Rectal smooth muscle tissue (tissue), 1 donor: ENCODE data around the gene ALOX12.
A peak's percentile ranks its signal among the peaks of the same experiment; 100 is the strongest.
"Not testable (repeated sequence)": the region's sequence is repeated elsewhere in the genome, so short reads cannot be mapped to it uniquely, and the experiment has no call there.

Experiments used
- H3K27ac ChIP-seq: one replicate; pipeline ENCODE4 v1.7.0; 2013; ENCODE audit warnings: low read depth, low read length, inconsistent platforms
- H3K27me3 ChIP-seq: one replicate; pipeline ENCODE4 v1.7.0; 2013; ENCODE audit warnings: low read length; ENCODE audit not compliant: control insufficient read depth, insufficient read depth
- H3K36me3 ChIP-seq: one replicate; pipeline ENCODE4 v1.7.0; 2013; ENCODE audit warnings: low read length; ENCODE audit not compliant: control insufficient read depth, insufficient read depth
- H3K4me1 ChIP-seq: one replicate; pipeline ENCODE4 v1.7.0; 2013; ENCODE audit warnings: low read length; ENCODE audit not compliant: control insufficient read depth, insufficient read depth
- H3K4me3 ChIP-seq: one replicate; pipeline ENCODE4 v1.7.0; 2013; ENCODE audit warnings: low read length
- H3K9ac ChIP-seq: one replicate; pipeline ENCODE4 v1.7.0; 2013; ENCODE audit warnings: low read length

The ALOX12 gene, protein sequence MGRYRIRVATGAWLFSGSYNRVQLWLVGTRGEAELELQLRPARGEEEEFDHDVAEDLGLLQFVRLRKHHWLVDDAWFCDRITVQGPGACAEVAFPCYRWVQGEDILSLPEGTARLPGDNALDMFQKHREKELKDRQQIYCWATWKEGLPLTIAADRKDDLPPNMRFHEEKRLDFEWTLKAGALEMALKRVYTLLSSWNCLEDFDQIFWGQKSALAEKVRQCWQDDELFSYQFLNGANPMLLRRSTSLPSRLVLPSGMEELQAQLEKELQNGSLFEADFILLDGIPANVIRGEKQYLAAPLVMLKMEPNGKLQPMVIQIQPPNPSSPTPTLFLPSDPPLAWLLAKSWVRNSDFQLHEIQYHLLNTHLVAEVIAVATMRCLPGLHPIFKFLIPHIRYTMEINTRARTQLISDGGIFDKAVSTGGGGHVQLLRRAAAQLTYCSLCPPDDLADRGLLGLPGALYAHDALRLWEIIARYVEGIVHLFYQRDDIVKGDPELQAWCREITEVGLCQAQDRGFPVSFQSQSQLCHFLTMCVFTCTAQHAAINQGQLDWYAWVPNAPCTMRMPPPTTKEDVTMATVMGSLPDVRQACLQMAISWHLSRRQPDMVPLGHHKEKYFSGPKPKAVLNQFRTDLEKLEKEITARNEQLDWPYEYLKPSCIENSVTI

DNA sequence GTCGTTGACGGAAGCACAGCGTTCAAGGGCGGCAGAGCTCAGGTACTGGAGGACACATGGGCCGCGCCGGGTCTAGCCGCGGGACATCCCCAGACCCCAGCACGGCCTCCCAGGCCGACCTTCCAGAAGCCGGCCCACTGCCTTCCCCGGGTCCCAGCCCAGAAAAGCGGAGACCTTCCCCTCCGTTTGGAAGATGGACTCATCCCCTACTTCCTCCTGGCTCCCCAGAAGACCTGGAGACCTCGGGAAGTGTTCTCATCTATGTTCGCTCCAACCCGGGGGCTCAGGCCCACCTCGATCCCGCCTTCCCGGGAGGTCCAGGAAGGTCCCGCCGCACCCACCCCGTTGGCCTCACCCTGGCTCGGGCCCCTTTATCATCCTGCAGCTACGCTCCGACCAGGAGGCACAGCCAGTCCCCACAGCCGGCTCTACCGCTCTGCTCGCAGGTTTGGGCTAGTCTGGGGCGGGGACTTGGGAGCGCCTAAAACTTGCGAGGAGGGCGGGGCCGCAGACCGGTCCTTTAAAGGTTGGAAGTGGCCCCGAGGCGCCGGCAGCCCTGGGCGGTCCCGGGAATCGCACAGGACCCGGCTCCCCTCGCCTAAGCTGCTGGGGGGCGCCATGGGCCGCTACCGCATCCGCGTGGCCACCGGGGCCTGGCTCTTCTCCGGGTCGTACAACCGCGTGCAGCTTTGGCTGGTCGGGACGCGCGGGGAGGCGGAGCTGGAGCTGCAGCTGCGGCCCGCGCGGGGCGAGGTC lies at the start of gene ALOX12:
Gene ALOX12, plus strand, starts transcription at position 550 of the 756 bp plus-strand sequence. Its CDS starts 69 bp downstream, at position 619.
- Histone ChIP-seq H3K4me3 (peak within 1 kb of the TSS; percentile 31), H3K36me3 (peaks cover 12% of the 10 kb centered on the region), H3K27ac (no peak within 1 kb of the TSS), H3K9ac (no peak within 1 kb of the TSS), H3K27me3 (no peaks in the 10 kb centered on the region), H3K4me1 (peaks cover 3% of the 10 kb centered on the region)

DNA sequence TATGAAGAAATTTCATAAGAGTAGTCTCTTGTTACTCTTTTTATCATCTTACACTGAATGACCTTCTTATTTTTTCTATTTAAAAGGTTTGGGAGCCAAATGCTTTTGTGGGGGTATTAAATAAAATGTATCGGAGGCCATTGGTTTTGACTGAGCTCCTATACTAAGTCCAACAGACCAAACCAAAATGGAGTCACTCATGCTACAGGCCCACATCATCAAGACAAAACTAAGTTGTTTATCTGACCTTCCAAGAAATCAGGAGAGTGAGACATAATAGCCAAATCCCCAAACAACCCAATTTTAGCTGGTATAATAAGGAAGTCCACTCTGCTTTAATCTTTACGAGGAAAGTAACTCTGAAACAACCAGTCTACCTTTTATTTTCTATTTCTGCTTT lies 48.1 kb upstream of the ALOX12 start:
- Histone ChIP-seq H3K27me3 (no peaks in the 10 kb centered on the region), H3K9ac (no peak overlapping the region), H3K36me3 (no peaks in the 10 kb centered on the region), H3K4me1 (no peaks in the 10 kb centered on the region), H3K4me3 (no peak overlapping the region), H3K27ac (no peak overlapping the region)

DNA sequence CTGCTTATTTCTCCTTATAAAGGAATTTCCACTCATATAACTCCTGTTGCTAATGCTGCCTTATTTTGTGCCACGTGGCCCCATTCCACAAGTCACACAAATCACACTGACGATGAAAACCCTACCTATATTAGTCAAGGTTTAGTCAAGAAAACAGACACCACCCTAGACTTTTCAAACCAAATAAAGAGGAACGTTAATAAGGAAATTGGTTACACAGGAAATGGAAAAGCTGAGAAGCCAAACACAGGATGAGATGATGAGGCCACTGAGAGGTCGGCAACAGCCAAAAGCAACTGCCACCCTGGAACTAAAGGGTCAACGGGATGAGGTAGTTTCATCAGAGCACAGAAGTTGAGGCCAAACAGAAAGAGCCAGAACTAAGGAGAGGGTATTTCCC lies 47.3 kb upstream of the ALOX12 start:
- H3K27ac ChIP-seq, result no peak overlapping the region

DNA sequence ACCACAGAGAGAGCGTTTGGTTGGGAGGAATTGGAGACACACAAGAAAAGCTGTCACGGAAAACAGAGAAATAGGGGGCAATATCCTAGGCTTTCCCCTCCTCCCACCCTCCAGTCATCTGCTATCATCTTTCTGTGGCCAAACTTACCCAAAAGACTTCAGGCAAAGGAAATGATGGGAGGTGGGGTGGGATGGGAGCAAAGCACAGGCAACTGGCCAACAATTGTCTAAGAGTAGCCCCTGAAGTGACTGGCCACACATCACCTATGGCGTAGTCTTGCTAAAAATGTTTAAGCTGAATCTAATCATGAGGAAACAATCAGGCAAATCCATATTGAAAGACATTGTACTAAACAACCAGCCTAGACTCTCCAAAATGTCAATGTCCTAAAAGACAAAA lies 46.9 kb upstream of the ALOX12 start:
- H3K27ac ChIP-seq, result no peak overlapping the region
- H3K9ac ChIP-seq, result no peak overlapping the region
- no peaks in the 10 kb centered on the region for H3K36me3 ChIP-seq
- H3K27me3 ChIP-seq, result no peaks in the 10 kb centered on the region
- H3K4me3 ChIP-seq, result no peak overlapping the region
- no peaks in the 10 kb centered on the region for H3K4me1 ChIP-seq

More for the DNA sequence above, 47.3 kb upstream of the ALOX12 start:
- no peaks in the 10 kb centered on the region for H3K36me3 ChIP-seq
- no peaks in the 10 kb centered on the region for H3K4me1 ChIP-seq
- H3K9ac ChIP-seq, result no peak overlapping the region
- no peak overlapping the region for H3K4me3 ChIP-seq
- no peaks in the 10 kb centered on the region for H3K27me3 ChIP-seq

DNA sequence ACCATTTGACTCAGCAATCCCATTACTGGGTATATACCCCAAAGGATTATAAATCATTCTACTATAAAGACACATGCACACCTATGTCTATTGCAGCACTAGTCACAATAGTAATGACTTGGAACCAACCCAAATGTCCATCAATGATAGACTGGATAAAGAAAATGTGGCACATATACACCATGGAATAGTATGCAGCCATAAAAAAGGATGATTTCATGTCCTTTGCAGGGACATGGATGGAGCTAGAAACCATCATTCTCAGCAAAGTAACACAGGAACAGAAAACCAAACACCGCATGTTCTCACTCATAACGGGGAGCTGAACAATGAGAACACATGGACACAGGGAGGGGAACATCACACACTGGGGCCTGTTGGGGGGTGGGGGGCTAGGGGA lies 44.9 kb upstream of the ALOX12 start:
- not testable (repeated sequence) for H3K27me3 ChIP-seq, H3K27ac ChIP-seq, H3K4me3 ChIP-seq, H3K9ac ChIP-seq, H3K4me1 ChIP-seq, H3K36me3 ChIP-seq

DNA sequence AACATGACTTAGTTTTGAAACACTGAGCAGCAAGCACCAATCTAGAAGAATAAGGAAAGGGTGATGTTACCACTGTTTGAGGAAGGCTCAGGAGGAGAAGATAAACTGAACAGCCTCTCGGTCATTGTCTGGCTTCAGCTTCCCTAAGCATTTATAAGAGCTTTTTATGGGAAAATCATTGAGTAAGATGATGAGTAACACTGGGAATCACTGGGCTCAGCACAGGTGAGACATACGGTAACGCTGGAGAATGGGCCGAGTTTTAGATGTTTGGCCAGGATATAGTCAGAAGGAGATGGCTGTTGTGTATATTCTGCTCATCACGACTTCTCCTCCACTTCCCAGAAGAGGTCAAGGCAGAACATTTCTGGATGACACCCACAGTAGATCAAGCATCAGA lies 42.2 kb upstream of the ALOX12 start:
- Histone ChIP-seq H3K27me3 (no peaks in the 10 kb centered on the region), H3K9ac (no peak overlapping the region), H3K4me3 (no peak overlapping the region), H3K36me3 (no peaks in the 10 kb centered on the region), H3K4me1 (no peaks in the 10 kb centered on the region), H3K27ac (no peak overlapping the region)

DNA sequence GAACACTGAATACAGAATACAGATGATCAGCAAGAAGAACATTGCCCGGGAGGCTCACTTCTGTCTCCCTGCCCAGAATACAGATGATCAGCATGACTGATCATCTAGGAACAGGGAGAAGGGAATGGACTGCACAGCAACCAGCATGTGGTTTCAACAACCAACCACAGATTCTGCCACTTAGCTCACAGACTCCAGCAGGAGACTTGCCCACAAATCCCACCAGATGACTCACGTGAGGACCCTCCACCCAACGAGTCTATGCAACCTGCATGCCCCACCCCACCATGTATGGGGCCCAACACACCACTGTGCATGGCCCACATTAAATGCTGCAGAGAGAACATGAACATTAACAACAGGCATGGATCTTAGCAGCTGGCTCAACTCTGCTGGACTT lies 36.1 kb upstream of the ALOX12 start:
- Histone ChIP-seq H3K4me3 (no peak overlapping the region), H3K27ac (no peak overlapping the region), H3K27me3 (no peaks in the 10 kb centered on the region), H3K9ac (no peak overlapping the region), H3K36me3 (no peaks in the 10 kb centered on the region), H3K4me1 (no peaks in the 10 kb centered on the region)

DNA sequence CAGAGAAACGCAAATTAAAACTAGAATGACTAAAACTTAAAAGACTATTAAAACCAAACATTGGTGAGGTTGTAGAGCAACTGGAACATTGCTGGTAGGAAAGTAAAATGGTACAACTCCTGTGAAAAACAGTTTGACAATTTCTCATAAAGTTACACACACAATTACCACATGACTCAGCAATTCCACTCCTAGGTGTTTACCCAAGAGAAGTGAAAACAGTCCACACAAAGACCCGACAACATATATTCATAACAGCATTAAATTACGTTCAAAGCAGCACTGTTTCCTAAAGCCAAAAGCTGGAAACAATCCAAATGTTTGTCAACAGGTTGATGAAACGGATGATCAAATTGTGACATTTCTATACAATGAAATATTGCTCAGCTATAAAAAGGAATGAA lies 26.5 kb upstream of the ALOX12 start:
- no peaks in the 10 kb centered on the region for H3K36me3 ChIP-seq
- H3K27ac ChIP-seq, result no peak overlapping the region
- H3K4me1 ChIP-seq, result no peaks in the 10 kb centered on the region
- H3K27me3 ChIP-seq, result no peaks in the 10 kb centered on the region
- no peak overlapping the region for H3K9ac ChIP-seq
- no peak overlapping the region for H3K4me3 ChIP-seq

DNA sequence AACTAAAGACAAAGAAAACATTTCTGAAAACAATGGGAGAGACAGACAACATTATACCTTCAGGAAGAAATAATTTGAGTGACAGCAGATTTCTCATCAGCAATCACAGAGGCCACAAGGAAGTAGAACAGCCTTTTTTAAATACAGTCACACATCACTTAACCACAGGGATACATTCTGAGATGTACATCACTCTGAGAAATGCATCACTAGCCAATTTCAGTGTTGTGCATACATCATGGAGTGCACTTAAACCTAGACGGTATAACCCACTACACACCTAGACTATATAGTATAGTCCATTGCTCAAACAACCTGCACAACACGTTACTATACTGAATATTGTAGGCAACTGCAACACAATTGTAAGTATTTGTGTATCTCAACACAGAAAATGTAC lies 24.9 kb upstream of the ALOX12 start:
- Histone ChIP-seq H3K27ac (no peak overlapping the region), H3K27me3 (no peaks in the 10 kb centered on the region), H3K36me3 (no peaks in the 10 kb centered on the region), H3K9ac (no peak overlapping the region), H3K4me1 (no peaks in the 10 kb centered on the region), H3K4me3 (no peak overlapping the region)

DNA sequence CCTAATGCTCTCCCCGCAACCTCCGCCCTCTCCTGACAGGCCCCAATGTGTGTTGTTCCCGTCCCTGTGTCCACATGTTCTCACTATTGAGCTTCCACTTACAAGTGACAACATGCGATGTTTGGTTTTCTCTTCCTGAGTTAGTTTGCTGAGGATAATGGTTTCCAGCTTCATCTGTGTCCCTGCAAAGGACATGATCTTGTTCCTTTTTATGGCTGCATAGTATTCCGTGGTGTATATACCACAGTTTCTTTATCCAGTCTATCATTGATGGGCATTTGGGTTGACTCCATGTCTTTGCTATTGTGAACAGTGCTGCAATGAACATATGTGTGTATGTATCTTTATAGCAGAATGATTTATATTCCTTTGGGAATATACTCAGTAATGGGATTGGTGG lies 16.4 kb upstream of the ALOX12 start:
- not testable (repeated sequence) for H3K4me3 ChIP-seq, H3K27me3 ChIP-seq, H3K4me1 ChIP-seq, H3K27ac ChIP-seq, H3K9ac ChIP-seq, H3K36me3 ChIP-seq

DNA sequence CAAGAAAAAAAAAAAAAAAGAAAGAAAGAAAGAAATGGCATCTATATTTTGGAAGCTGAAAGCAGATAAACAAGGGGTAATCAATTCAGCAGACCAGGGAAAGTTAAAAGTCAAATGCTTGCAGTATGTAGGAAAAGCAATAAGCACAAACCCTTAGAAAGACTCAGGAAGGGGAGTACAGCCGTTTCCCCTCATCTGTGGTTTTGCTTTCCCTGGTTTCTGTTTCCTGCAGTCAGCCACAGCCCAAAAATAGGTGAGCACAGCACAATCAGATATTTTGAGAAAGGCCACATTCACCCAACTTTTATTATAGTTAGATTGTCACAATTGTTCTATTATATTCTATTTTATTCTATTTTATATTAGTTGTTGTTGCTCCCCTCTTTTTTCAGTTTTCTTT lies 14.4 kb upstream of the ALOX12 start:
- Histone ChIP-seq H3K9ac (no peak overlapping the region), H3K36me3 (no peaks in the 10 kb centered on the region), H3K4me3 (no peak overlapping the region), H3K4me1 (no peaks in the 10 kb centered on the region), H3K27ac (no peak overlapping the region), H3K27me3 (no peaks in the 10 kb centered on the region)

DNA sequence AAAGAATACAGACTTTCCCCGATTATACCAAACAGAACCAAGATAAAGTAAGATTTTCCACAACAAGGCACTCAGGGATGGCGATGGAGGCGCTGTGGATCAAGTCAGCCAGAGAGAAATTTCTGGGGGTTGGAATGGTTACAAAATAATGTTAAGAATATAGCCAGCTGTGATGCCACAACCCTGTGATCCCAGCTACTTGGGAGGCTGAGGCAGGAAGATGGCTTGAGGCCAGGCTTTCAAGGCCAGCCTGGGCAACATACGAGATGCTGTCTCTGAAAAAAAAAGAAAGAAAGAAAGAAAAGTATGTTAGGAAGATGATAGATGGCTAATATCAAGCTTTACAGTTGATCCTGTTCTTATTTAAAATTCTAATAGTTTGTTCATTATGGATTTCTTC lies 10.6 kb upstream of the ALOX12 start:
- H3K36me3 ChIP-seq, result no peaks in the 10 kb centered on the region
- H3K4me3 ChIP-seq, result no peak overlapping the region
- no peaks in the 10 kb centered on the region for H3K4me1 ChIP-seq
- no peak overlapping the region for H3K9ac ChIP-seq
- no peak overlapping the region for H3K27ac ChIP-seq
- H3K27me3 ChIP-seq, result no peaks in the 10 kb centered on the region
